Urinary bladder (tissue), 4 donors: Measurements from ENCODE around the gene KPNA3. TPM values are rescaled to one million over a fixed set of nuclear protein-coding genes. Genes with fewer than 3 reads are reported as not detected.
"Not testable (repeated sequence)": the region's sequence is repeated elsewhere in the genome, so short reads cannot be mapped to it uniquely, and the experiment has no call there.

ENCODE experiments used
- DNase-seq: peaks from one replicate; pipeline ENCODE4 v3.0.0-alpha.2; 2015; ENCODE audit errors: extremely low spot score
- H3K27ac ChIP-seq: one replicate; pipeline ENCODE4 v1.5.1; 2013; ENCODE audit warnings: low read depth, mild to moderate bottlenecking, moderate library complexity
- H3K36me3 ChIP-seq: one replicate; pipeline ENCODE4 v1.6.1; 2013; ENCODE audit warnings: mild to moderate bottlenecking, moderate library complexity; ENCODE audit not compliant: insufficient read depth
- H3K4me1 ChIP-seq: one replicate; pipeline ENCODE4 v1.6.1; 2013; ENCODE audit warnings: mild to moderate bottlenecking, moderate library complexity; ENCODE audit not compliant: insufficient read depth
- H3K4me3 ChIP-seq: one replicate; pipeline ENCODE4 v1.5.1; 2013; ENCODE audit warnings: low read depth, low read length
- WGBS: extraction: QIAGEN DNeasy Blood & Tissue Kit; methylation state at CpG from one replicate; pipeline ENCODE4 v1.1.7; 2013; 5-methylcytosine and 5-hydroxymethylcytosine counted together
- polyA plus RNA-seq: library from polyadenylated mRNA; stranded (reverse); fragments of 200-250 nt; gene quantifications from one replicate; pipeline ENCODE4 v1.2.3, GENCODE V29; 2013
- total RNA-seq: library from RNA; depleted of rRNA; stranded (reverse); fragments of >200 nt; gene quantifications from one replicate; pipeline ENCODE4 v1.2.3, GENCODE V29; 2014
- donor health status: healthy with polysubstance abuse.
- donor health status: healthy.

Gene KPNA3
- total and polyA plus RNA-seq, 2 donors, result 27.1 to 37.5 TPM

DNA sequence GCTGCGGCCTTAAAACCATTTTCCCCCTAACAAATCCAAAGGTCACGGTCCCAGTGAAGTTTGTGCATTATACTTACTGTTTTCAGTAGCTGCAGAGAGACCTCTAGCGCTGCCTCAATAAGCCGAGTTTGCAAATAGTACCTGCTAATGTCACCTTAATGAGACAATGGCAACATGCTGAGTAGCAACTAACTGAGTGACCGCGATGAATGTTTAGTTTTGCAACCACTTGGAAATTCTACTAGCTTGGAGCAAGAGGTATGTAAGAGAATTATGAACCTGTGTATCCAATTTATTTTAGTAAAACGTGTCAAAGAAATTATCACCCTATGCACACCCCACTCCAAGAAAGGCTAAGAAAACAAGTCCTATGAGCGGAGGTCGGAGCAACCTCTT is 1.2 kb downstream of the KPNA3 start:
- 5% methylated on average over 9 of the region's 9 CpGs for WGBS
- H3K4me1 ChIP-seq, result peaks cover 2% of the 10 kb centered on the region
- no peak for DNase-seq
- H3K36me3 ChIP-seq, result no peaks in the 10 kb centered on the region
- H3K27ac ChIP-seq, result no peak overlapping the region
- H3K4me3 ChIP-seq, result peak overlapping the region; percentile 93

DNA sequence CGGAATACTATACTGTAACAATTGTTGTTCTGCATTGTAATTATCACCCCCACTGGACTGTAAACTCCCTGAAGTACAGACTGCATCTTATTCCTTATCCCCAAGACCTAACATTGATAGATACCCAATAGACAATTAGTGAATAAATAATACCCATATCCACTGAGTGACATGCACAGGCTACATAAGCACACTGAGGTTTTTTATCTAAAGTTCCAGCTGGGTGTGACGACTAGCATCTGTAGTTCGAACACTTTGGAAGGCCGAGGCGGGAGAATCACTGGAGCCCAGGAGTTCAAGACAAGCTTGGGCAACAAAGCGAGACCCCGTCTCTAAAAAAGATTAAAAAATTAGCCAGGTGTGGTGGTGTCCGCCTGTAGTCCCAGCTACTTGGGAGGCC is 2.5 kb downstream of the KPNA3 start:
- H3K4me3 ChIP-seq, result no peak overlapping the region
- 96% methylated on average over 8 of the region's 8 CpGs for WGBS

DNA sequence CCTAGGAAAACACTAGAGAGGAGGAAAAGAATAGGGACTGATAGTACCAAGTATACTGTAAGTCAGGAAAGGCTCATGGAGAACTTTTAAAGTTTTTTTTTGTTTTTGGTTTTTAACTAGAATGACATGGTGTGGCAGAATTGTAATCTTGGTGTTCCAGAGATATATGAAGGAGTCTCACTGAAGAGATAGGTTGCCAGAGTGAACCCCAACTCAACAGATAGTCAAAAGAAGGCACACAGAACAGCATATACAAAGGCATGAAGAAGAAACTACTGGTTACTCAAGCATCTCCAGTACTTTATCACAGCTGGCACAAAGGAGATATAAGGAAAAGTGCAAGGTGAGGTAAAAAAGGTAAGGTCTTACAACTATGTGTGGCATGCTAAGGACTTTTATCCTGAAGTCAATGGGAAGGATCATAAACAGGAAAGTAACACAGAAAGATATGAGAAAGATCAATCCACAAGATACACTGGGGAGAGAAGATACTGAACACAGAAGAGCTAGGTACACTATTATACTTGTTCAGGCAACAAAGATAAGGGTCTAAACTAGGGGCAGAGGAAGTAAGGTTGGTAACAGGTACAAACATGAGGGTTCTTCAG is 6.0 kb downstream of the KPNA3 start:
- Histone ChIP-seq H3K4me3 (no peak overlapping the region), H3K4me1 (peaks cover 4% of the 10 kb centered on the region), H3K27ac (no peak overlapping the region), H3K36me3 (no peaks in the 10 kb centered on the region)
- DNase-seq, result no peak

More for the DNA sequence above, 2.5 kb downstream of the KPNA3 start:
- DNase-seq, result no peak
- Histone ChIP-seq H3K27ac (no peak overlapping the region), H3K36me3 (no peaks in the 10 kb centered on the region), H3K4me1 (peaks cover 2% of the 10 kb centered on the region)

DNA sequence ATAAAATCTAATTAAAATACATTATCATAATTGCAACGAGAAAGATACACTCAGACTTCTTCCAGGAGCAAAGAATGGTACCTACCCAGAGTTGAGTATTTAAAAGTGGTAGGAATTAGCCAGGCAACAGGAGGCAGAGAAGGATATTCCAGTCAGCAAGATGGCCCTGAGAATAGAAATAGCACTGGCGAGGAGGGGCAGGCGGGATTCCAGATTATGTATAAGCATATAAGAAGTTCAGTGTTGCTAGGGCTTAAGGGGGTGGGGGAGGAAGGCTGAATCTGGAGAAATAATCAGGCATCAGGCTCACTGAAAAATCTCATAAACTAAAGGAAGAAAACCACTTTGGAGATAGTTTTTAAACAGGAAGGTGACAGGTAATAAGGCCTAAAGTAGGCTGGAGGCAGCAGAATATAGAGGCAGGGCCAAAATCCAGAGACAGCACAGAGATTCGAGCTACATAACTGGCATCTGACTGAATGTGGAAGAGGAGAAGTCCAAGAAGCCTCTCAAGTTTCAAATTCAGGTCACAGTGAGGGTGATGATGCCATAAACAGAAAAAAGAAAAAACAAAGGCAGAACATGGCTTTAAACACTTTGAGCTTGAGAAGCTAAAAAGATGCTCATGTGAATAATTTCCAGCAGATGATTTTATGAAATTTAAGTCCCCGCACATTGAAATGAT is 7.5 kb downstream of the KPNA3 start:
- H3K4me1 ChIP-seq, result peaks cover 2% of the 10 kb centered on the region
- no peaks in the 10 kb centered on the region for H3K36me3 ChIP-seq
- no peak overlapping the region for H3K27ac ChIP-seq
- H3K4me3 ChIP-seq, result no peak overlapping the region
- WGBS, result 89% methylated on average over 5 of the region's 5 CpGs
- no peak for DNase-seq

DNA sequence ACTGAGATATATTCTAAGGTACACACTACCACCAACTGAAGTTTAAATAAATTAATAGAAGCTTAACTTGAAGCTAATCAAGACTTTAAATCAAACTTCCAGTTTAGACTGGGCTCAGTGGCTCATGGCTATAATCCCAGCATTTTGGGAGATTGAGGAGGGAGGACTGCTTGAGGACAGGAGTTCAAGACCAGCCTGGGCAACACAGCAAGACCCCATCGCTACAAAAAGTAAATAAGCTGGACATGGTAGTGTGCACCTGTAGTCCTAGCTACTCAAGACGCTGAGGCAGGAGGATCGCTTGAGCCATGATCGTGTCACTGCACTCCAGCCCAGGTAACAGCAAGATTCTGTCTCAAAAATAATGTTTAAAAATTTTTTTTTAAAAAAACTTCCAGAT is 8.6 kb downstream of the KPNA3 start:
- no peak for DNase-seq
- 97% methylated on average over 4 of the region's 4 CpGs for WGBS
- Histone ChIP-seq H3K27ac (no peak overlapping the region), H3K4me3 (no peak overlapping the region), H3K36me3 (no peaks in the 10 kb centered on the region), H3K4me1 (peaks cover 3% of the 10 kb centered on the region)

DNA sequence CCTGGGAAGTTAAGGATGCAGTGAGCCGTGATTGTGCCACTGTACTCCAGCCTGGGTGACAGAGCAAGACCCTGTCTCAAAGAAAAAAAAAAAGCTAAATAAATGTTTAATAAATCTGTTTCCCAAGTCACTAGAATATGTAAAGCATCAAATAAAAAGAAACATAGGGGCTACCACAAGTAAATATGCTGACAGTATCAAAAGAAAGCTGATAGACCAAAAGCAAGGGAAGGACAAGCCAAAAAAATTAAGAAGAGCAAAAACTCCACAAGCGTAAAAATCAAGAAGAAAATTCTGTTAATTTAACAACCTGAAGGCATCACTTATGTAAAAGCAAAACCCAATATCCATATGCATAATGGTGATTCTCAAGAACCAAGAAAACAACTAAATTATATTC is 9.7 kb downstream of the KPNA3 start:
- Histone ChIP-seq H3K36me3 (no peaks in the 10 kb centered on the region), H3K27ac (no peak overlapping the region), H3K4me1 (peaks cover 3% of the 10 kb centered on the region), H3K4me3 (no peak overlapping the region)
- DNase-seq, result no peak
- WGBS, result 100% methylated on average over 2 of the region's 2 CpGs

DNA sequence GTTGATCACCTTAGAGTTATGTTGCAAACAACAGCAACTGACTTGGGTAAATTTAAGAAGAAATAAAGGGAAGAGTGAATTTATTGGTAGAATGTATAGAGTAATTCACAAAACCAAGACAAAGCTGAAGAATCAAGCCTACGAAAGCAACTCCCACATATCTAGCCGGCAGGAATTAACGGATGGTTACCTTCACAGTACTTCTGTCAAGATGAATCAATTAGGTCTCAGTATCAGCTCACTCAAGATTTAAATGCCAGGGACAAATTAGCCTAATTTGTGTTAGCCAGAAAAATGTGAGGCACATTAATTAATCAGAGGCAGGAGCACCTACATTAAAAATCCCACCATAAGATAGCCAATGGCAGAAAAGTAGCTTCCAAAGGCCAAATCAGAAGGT is 10.7 kb downstream of the KPNA3 start:
- Histone ChIP-seq H3K4me3 (no peak overlapping the region), H3K4me1 (peaks cover 3% of the 10 kb centered on the region), H3K27ac (no peak overlapping the region), H3K36me3 (no peaks in the 10 kb centered on the region)
- 97% methylated on average over 3 of the region's 3 CpGs for WGBS
- DNase-seq, result no peak

DNA sequence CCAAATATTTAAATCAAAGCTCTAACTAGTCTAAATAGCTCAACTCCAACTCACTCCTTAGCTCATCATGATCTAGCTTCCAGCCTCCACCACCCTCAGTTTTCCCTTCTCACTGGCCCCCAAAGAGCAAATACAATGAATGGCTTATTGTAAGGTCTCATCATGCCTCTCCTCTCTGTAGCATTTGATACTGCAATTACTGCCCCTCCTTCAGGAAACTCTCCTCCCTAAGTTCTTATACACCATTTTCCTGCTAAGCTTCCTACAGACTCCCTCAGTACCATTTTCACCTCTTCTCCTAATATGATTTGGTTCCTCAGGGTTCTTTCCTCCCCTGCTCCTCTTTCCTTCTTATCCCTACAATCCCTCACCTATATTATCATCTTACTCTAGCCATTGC is 12.8 kb downstream of the KPNA3 start:
- no peak for DNase-seq
- Histone ChIP-seq H3K27ac (no peak overlapping the region), H3K4me3 (no peak overlapping the region), H3K36me3 (no peaks in the 10 kb centered on the region), H3K4me1 (peaks cover 1% of the 10 kb centered on the region)

DNA sequence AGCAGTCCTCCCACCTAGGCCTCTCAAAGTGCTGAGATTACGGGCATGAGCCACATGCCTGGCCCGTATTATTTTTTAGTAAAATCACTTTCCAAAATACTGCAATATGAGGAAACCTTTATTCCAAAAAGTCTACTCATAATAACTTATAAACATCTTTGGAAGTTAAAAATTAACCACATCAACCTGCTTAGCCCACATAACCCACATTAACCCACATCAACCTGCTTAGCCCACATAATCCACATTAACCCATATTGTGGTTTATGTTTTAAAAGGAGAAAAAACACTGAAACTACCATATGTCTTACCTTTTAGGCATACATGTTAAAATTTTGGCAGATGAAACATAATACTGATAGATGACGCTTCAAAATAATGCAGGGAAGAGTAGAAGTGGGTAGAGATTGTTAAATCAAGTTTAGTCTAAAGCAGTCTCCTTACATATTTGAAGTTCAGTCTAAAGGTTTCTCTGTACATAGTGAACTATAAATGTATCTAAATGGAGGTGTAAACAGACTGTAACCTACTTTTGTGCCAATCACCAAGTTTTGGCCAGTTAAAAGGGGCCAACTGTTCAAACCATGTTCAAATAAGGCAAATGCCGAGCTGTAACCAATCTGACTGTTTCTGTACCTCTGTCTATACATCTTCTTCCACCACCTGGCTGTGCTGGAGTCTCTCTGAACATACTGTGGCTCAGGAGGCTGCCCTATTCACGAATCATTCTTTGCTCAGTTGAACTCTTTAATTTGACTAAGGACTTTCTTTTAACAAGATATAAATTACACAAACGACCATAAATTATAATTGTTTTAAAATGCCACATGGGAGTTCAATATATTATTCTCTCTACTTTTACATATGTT is 14.5 kb downstream of the KPNA3 start:
- DNase-seq, result no peak
- no peak overlapping the region for H3K4me3 ChIP-seq
- 88% methylated on average over 6 of the region's 6 CpGs for WGBS
- H3K27ac ChIP-seq, result no peak overlapping the region
- no peaks in the 10 kb centered on the region for H3K36me3 ChIP-seq
- peaks cover 1% of the 10 kb centered on the region for H3K4me1 ChIP-seq

DNA sequence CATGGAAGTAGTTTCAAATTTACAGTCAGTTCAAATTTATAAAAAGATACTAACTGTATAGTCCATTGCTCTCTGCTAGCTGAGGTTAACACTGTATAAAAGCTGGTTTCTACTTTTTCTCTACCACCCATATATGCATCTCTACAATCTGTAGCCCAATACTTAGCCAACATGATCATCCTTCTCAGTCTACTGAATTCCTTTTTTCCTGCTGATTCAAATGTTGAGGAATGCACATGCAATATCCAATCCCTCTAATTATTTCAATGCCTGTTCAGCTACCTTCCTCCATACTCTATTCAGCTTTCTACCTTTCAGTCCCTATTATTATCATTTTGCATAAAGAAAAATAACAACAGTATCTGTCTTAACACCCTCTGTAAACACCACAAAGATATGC is 15.6 kb downstream of the KPNA3 start:
- Histone ChIP-seq H3K36me3 (no peaks in the 10 kb centered on the region), H3K4me3 (no peak overlapping the region), H3K4me1 (peaks cover 1% of the 10 kb centered on the region), H3K27ac (no peak overlapping the region)
- no peak for DNase-seq

DNA sequence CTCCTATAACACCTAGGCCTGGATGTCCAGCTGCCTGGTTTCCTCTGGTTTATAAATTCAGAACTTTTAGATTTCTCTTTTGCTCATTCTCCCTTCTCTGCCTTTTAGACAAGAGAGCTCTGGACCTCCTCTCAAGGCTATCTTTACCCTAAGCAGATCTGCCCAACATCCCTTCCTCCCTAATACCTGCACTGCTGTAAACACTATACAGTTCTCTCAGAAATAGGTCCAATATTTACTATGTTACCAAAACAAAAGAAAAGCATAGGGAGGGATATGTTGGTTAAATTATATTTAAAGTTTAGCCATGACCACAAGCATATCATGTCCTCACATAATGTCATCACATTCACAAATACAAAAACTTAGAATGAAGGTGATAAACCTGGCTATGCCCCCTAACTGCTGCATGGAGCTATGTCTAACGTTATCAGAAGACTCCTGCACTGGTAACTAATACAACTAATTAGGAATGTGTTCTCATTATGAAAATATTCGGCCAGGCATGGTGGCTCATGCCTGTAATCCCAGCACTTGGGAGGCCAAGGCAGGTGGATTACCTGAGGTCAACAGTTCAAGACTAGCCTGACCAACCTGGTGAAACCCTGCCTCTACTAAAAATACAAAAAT is 18.0 kb downstream of the KPNA3 start:
- Histone ChIP-seq H3K4me1 (no peaks in the 10 kb centered on the region), H3K36me3 (no peaks in the 10 kb centered on the region), H3K4me3 (no peak overlapping the region), H3K27ac (no peak overlapping the region)
- no peak for DNase-seq
- 85% methylated on average over 2 of the region's 2 CpGs for WGBS

DNA sequence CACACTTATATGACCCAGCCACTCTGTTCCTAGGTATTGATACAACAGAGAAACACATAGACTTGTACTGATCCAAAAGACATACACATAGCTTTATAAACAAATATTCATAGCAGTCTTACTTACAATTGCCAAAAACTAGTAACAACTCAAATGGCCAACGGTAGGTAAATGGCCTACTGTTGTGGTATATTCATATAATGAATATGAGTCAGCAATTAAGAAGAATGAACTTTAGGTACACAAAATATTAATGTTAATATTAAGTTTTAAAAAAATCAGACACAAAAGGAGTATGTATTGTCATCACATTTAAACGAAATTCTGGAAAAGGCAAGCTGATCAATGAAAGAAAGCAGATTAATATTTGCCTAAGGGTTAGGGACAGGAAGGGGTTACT is 19.7 kb downstream of the KPNA3 start:
- WGBS, result 91% methylated on average over 2 of the region's 2 CpGs
- H3K27ac ChIP-seq, result no peak overlapping the region
- no peak for DNase-seq

DNA sequence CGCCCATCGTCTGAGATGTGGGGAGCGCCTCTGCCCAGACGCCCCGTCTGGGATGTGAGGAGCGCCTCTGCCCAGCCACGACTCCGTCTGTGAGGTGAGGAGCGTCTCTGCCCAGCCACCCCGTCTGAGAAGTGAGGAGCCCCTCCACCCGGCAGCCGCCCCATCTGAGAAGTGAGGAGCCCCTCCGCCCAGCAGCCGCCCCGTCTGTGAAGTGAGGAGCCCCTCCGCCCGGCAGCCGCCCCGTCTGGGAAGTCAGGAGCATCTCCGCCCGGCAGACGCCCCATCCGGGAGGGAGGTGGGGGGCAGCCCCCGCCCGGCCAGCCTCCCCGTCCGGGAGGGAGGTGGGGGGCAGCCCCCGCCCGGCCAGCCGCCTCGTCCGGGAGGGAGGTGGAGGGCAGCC is 30.7 kb downstream of the KPNA3 start:
- H3K4me1 ChIP-seq, DNase-seq, H3K4me3 ChIP-seq, H3K36me3 ChIP-seq, H3K27ac ChIP-seq: not testable (repeated sequence)
- WGBS, result 95% methylated on average over 32 of the region's 32 CpGs

More for the DNA sequence above, 19.7 kb downstream of the KPNA3 start:
- Histone ChIP-seq H3K36me3 (no peaks in the 10 kb centered on the region), H3K4me1 (no peaks in the 10 kb centered on the region), H3K4me3 (no peak overlapping the region)

DNA sequence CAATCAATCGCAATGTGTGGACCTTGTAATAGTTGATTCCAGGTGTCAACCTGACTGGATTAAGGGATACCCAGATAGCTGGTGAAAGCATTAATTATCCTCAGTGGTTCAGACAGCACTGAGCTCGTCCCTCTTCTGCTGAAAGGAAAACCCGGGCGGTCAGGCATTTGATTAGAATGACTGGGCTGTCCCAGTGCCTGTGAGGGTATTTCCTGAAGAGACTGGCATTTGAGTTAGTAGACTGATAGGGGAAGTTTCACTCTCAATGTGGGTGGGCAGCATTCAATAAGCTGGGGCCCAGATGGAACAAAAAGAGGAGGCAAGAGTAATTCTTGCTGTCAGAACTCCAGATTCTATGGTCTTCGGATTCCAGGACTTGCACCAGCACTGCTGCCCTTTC is 31.9 kb downstream of the KPNA3 start:
- DNase-seq, result no peak
- Histone ChIP-seq H3K27ac (no peak overlapping the region), H3K4me1 (no peaks in the 10 kb centered on the region), H3K36me3 (no peaks in the 10 kb centered on the region), H3K4me3 (no peak overlapping the region)
- WGBS, result 97% methylated on average over 5 of the region's 5 CpGs
